ENCODE data around the gene SPECC1L.

DNA sequence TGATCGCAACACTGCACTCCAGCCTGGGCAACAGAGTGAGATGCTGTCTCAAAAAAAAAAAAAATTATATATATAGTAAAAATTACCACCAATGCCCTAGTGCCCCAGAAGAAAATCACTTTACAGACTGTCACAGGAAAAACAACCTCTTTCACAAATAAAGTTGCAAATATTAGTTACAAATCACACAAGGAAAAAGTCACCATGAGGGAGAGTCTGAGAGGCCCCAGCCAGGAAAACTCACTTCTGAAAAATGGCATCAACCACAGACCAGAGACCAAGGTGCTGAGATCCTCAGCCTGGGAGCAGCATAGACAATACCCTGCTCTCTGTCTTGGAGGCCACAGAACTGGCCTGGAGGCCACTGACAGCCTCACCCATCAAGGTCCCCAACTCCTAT lies 46.2 kb upstream of the SPECC1L start:
- TF ChIP-seq POLR2AphosphoS5 (IDR thresholded peaks at IDR 0.05) (no peak), POLR2A (IDR thresholded peaks at IDR 0.05) (no peak), EP300 (IDR thresholded peaks at IDR 0.05) (no peak)
- TF ChIP-seq, protein P1, sequence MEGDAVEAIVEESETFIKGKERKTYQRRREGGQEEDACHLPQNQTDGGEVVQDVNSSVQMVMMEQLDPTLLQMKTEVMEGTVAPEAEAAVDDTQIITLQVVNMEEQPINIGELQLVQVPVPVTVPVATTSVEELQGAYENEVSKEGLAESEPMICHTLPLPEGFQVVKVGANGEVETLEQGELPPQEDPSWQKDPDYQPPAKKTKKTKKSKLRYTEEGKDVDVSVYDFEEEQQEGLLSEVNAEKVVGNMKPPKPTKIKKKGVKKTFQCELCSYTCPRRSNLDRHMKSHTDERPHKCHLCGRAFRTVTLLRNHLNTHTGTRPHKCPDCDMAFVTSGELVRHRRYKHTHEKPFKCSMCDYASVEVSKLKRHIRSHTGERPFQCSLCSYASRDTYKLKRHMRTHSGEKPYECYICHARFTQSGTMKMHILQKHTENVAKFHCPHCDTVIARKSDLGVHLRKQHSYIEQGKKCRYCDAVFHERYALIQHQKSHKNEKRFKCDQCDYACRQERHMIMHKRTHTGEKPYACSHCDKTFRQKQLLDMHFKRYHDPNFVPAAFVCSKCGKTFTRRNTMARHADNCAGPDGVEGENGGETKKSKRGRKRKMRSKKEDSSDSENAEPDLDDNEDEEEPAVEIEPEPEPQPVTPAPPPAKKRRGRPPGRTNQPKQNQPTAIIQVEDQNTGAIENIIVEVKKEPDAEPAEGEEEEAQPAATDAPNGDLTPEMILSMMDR (IDR thresholded peaks at IDR 0.05), result no peak
